ENCODE results near the gene MUC21. TPM values are rescaled to one million over a fixed set of nuclear protein-coding genes. Genes with fewer than 3 reads are reported as not detected.

MUC21 gene
- polyA plus RNA-seq, 1 of the 3 experiments (the other 2 are of a cell fraction) = not detected

GRCh38 chr6:30962716-30963115 lies 20.8 kb upstream of the MUC21 start:
- Histone ChIP-seq H3K9ac (no peak overlapping the region), H3K36me3 (replicated peaks in 1 of 2; ENCODE audit: control insufficient read depth in 1 of 2, insufficient read depth in 2 of 2, low read length in 1 of 2) (no peaks in the 10 kb centered on the region), H3K4me1 (ENCODE audit: control insufficient read depth in 1 of 2, insufficient read depth in 2 of 2, low read depth in 1 of 2, low read length in 1 of 2) (no peaks in the 10 kb centered on the region; a peak in 1 of 4 replicates), H3K9me3 (no peaks in the 10 kb centered on the region), H3K27me3 (ENCODE audit: insufficient read depth) (no peaks in the 10 kb centered on the region), H3K27ac (ENCODE audit: low read depth in 2 of 2, low read length in 1 of 2) (no peak overlapping the region), H3K79me2 (ENCODE audit: insufficient read depth) (no peaks in the 10 kb centered on the region), H4K20me1 (ENCODE audit: insufficient read depth) (no peaks in the 10 kb centered on the region), H3K4me3 (ENCODE audit: low read depth in 2 of 2, low read length in 1 of 2) (no peak overlapping the region), H2AFZ (ENCODE audit: low read depth) (no peak overlapping the region), H3K4me2 (no peak overlapping the region), H3K9me2 (no peaks in the 10 kb centered on the region), H3F3A (replicated peaks; ENCODE audit: insufficient read depth) (no peaks in the 10 kb centered on the region)
- no peak for DNase-seq
- POLR2A ChIA-PET = no interaction called here
- TF ChIP-seq RCOR1 (IDR thresholded peaks at IDR 0.05; ENCODE audit: low read length) (no peak), MEF2A (IDR thresholded peaks at IDR 0.05; ENCODE audit: borderline replicate concordance, low read depth) (no peak), FOXJ3 (CRISPR knock-in tag; IDR thresholded peaks at IDR 0.05) (no peak), EZH2phosphoT487 (IDR thresholded peaks at IDR 0.05; ENCODE audit: borderline replicate concordance, low read depth) (no peak), SMC3 (IDR thresholded peaks at IDR 0.05; ENCODE audit: low read depth, low read length) (no peak), GATA2 (CRISPR knock-in tag; IDR thresholded peaks at IDR 0.05) (no peak), RAD21 (IDR thresholded peaks at IDR 0.05; ENCODE audit: low read length) (no peak), SIN3A (IDR thresholded peaks at IDR 0.05; ENCODE audit: borderline replicate concordance, low read depth, low read length) (no peak)
- TF ChIP-seq, protein P1, sequence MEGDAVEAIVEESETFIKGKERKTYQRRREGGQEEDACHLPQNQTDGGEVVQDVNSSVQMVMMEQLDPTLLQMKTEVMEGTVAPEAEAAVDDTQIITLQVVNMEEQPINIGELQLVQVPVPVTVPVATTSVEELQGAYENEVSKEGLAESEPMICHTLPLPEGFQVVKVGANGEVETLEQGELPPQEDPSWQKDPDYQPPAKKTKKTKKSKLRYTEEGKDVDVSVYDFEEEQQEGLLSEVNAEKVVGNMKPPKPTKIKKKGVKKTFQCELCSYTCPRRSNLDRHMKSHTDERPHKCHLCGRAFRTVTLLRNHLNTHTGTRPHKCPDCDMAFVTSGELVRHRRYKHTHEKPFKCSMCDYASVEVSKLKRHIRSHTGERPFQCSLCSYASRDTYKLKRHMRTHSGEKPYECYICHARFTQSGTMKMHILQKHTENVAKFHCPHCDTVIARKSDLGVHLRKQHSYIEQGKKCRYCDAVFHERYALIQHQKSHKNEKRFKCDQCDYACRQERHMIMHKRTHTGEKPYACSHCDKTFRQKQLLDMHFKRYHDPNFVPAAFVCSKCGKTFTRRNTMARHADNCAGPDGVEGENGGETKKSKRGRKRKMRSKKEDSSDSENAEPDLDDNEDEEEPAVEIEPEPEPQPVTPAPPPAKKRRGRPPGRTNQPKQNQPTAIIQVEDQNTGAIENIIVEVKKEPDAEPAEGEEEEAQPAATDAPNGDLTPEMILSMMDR (IDR thresholded peaks at IDR 0.05) = no peak
- TF ChIP-seq, protein P2, sequence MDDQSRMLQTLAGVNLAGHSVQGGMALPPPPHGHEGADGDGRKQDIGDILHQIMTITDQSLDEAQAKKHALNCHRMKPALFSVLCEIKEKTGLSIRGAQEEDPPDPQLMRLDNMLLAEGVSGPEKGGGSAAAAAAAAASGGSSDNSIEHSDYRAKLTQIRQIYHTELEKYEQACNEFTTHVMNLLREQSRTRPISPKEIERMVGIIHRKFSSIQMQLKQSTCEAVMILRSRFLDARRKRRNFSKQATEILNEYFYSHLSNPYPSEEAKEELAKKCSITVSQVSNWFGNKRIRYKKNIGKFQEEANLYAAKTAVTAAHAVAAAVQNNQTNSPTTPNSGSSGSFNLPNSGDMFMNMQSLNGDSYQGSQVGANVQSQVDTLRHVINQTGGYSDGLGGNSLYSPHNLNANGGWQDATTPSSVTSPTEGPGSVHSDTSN (IDR thresholded peaks at IDR 0.05) = no peak
- CTCF ChIA-PET = no interaction called here

DNA sequence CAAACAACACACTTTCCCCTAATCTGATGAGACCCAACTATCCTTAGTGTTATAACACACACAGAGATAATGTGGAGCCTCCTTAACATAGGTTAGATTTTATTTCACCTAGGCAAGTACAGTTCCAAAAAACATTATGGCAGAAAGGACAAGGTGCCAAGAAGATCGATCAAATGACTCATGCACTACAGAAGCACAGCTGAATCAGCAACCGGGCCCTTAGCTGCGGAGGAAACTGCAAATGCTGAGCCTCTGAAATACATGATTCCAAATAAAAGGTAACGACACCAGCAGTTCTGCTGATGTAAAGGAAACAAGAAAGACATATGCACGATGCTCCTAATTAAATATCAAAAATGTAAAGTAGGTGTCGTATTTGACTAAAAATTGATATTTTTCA lies 19.9 kb upstream of the MUC21 start:
- no peaks in the 10 kb centered on the region for H3K9me3 ChIP-seq
- ChIA-PET POLR2A (no interaction called here), CTCF (no interaction called here)
- no peak overlapping the region for H3K4me2 ChIP-seq
- DNase-seq = no peak
- H3K9me2 ChIP-seq = no peaks in the 10 kb centered on the region
- no peaks in the 10 kb centered on the region for H4K20me1 ChIP-seq (ENCODE audit: insufficient read depth)
- no peak overlapping the region for H2AFZ ChIP-seq (ENCODE audit: low read depth)
- no peak overlapping the region for H3K9ac ChIP-seq
- no peak overlapping the region for H3K4me3 ChIP-seq (ENCODE audit: low read depth in 2 of 2, low read length in 1 of 2)
- 43% methylated on average over 6 of the region's 6 CpGs for WGBS (ENCODE audit: low lambda C conversion rate)
- no peaks in the 10 kb centered on the region; a peak in 1 of 4 replicates for H3K4me1 ChIP-seq (ENCODE audit: control insufficient read depth in 1 of 2, insufficient read depth in 2 of 2, low read depth in 1 of 2, low read length in 1 of 2)
- H3K79me2 ChIP-seq (ENCODE audit: insufficient read depth) = no peaks in the 10 kb centered on the region
- TF ChIP-seq, protein P3, sequence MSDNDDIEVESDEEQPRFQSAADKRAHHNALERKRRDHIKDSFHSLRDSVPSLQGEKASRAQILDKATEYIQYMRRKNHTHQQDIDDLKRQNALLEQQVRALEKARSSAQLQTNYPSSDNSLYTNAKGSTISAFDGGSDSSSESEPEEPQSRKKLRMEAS (IDR thresholded peaks at IDR 0.05; ENCODE audit: low read depth) = no peak
- peak; percentile 25; the same call in 1 of the 2 replicates for TF ChIP-seq NFIC (IDR thresholded peaks at IDR 0.05; ENCODE audit: borderline replicate concordance)
- TF ChIP-seq FOSL2 (IDR thresholded peaks at IDR 0.05; ENCODE audit: borderline replicate concordance, low read depth) = peak; percentile 71; the same call in 1 of the 2 replicates
- peak; percentile 59 for TF ChIP-seq JUND (IDR thresholded peaks at IDR 0.05)
- TF ChIP-seq, protein P2 (IDR thresholded peaks at IDR 0.05) = peak; percentile 62
- H3K27ac ChIP-seq (ENCODE audit: low read depth in 2 of 2, low read length in 1 of 2) = no peak overlapping the region
- H3K36me3 ChIP-seq (replicated peaks in 1 of 2; ENCODE audit: control insufficient read depth in 1 of 2, insufficient read depth in 2 of 2, low read length in 1 of 2) = no peaks in the 10 kb centered on the region
- H3F3A ChIP-seq (replicated peaks; ENCODE audit: insufficient read depth) = no peaks in the 10 kb centered on the region
- H3K27me3 ChIP-seq (ENCODE audit: insufficient read depth) = no peaks in the 10 kb centered on the region

All from SK-N-SH (cell line).